BJ (cell line): ENCODE data around the gene DISP3. TPM values are rescaled to one million over a fixed set of nuclear protein-coding genes. Genes with fewer than 3 reads are reported as not detected.
A peak's percentile ranks its signal among the peaks of the same experiment; 100 is the strongest.

Source experiments
- CTCF ChIA-PET: fragments of 350-600 bp; formaldehyde crosslinking; extraction: SDS; loops from one replicate; lab custom pipeline; 2021; ENCODE audit warnings: antibody characterized with exemption, inconsistent platforms; lab: Yijun Ruan, JAX
- POLR2A ChIA-PET: fragments of 300-600 bp; sonication (Branson Sonifier 250); formaldehyde crosslinking; extraction: SDS; loops from one replicate; lab custom pipeline; 2021; ENCODE audit warnings: antibody characterized with exemption; lab: Charles Lee
- DNase-seq: peaks from one replicate; pipeline ENCODE4 v3.0.0-alpha.2; 2011; ENCODE audit warnings: low read depth
- H3K27me3 ChIP-seq: 2 replicates; pipeline ENCODE4 v1.6.0; 2011; ENCODE audit warnings: low read length; ENCODE audit not compliant: control insufficient read depth, insufficient read depth
- H3K36me3 ChIP-seq: 2 replicates; pipeline ENCODE4 v1.5.1; 2011; ENCODE audit warnings: low read length; ENCODE audit not compliant: control insufficient read depth, insufficient read depth
- H3K4me3 ChIP-seq: 2 replicates; pipeline ENCODE4 v1.5.1; 2011; ENCODE audit warnings: low read depth, mild to moderate bottlenecking, control low read depth, low read length
- polyA plus RNA-seq: library from polyadenylated mRNA; depleted of rRNA; stranded (reverse); fragments of >200 nt; gene quantifications from 2 replicates; pipeline ENCODE4 v1.2.3, GENCODE V29; 2011
- TF ChIP-seq, protein P1 (sequence below): IDR thresholded peaks from 2 replicates; pipeline ENCODE4 v1.5.1; 2011; ENCODE audit warnings: low read depth, mild to moderate bottlenecking, control low read depth, inconsistent platforms, low read length, moderate library complexity; ENCODE audit not compliant: insufficient read depth

DISP3 gene
- polyA plus RNA-seq, 1 experiment, result 0.02 TPM

DNA sequence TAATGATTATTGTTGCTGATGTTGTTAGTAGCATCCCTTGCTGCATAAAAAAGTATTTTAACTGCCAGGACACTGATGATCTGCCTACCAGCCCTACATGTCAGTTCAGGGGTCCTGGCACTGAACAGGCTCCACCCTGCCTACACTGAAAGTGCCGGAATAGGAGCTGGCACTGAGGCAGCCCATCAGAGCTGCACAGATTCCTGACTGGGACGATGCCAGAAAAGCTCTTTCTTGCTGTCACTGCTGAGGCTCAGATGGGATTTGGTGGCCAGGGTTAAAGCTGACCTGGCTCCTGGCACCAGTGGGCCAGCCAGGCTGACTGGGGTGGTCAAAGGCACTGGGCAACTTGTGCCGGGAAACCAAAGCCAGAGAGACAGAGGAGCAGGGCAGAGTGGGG is 6.2 kb upstream of the DISP3 start:
- H3K36me3 ChIP-seq, result no peaks in the 10 kb centered on the region
- no peaks in the 10 kb centered on the region for H3K27me3 ChIP-seq
- ChIA-PET CTCF (no interaction called here), POLR2A (no interaction called here)
- DNase-seq, result no peak
- TF ChIP-seq, protein P1, sequence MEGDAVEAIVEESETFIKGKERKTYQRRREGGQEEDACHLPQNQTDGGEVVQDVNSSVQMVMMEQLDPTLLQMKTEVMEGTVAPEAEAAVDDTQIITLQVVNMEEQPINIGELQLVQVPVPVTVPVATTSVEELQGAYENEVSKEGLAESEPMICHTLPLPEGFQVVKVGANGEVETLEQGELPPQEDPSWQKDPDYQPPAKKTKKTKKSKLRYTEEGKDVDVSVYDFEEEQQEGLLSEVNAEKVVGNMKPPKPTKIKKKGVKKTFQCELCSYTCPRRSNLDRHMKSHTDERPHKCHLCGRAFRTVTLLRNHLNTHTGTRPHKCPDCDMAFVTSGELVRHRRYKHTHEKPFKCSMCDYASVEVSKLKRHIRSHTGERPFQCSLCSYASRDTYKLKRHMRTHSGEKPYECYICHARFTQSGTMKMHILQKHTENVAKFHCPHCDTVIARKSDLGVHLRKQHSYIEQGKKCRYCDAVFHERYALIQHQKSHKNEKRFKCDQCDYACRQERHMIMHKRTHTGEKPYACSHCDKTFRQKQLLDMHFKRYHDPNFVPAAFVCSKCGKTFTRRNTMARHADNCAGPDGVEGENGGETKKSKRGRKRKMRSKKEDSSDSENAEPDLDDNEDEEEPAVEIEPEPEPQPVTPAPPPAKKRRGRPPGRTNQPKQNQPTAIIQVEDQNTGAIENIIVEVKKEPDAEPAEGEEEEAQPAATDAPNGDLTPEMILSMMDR, result no peak
- H3K4me3 ChIP-seq, result no peak overlapping the region

DNA sequence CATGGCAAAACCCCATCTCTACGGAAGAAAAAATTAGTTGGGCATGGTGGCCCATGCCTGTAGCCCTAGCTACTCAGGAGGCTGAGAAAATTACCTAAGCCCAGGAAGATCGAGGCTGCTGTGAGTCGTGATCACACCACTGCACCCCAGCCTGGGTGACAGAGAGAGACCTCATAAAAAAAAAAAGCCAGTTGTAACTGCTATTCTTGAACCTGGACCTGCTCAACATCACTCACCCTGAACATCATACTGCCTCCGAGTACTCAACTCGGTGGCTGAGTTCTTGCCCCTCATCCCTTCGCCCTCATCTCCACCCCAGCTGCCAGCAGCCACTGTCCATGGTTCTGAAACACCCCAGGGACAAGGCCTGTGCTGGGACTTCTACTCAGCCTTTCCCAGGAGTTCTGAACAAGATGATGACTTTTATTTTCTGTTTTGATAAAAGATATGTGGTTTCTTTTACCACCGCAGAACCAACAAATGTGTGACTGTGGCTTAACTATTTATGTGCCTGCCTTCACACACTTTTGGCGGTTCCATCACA is 5.4 kb upstream of the DISP3 start:
- ChIA-PET POLR2A (no interaction called here), CTCF (interaction anchor here (0.6 kb wide), 1 partner anchor 46 kb away, joined by 3 read pairs; no protein-coding TSS in a partner anchor)
- TF ChIP-seq, protein P1, result no peak
- Histone ChIP-seq H3K27me3 (peaks cover 2% of the 10 kb centered on the region; the same call in 1 of the 2 replicates), H3K4me3 (no peak overlapping the region), H3K36me3 (no peaks in the 10 kb centered on the region)
- DNase-seq, result no peak

DNA sequence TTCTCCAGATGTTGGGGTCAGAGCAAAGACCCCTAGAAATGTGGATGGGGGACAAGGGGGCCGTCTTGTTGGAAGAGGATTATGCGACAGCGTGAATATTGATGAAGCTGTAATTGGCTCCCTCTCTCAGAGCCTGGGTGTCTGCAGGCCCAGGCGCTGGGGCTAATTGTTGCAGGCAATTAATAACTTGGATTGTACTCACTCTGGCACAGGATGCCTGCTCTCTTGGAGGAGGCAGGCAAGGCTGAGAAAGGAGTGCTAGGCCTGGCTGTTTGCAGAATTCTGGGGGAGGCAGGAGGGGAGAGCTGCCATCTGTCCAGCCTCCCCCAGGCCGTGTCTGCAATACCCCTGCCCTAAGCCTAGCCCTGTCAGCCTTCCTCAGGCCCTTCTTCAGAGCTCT is 4.1 kb upstream of the DISP3 start:
- ChIA-PET CTCF (no interaction called here), POLR2A (no interaction called here)
- Histone ChIP-seq H3K27me3 (peaks cover 4% of the 10 kb centered on the region), H3K4me3 (no peak overlapping the region), H3K36me3 (no peaks in the 10 kb centered on the region)
- TF ChIP-seq, protein P1, result no peak
- DNase-seq, result no peak

DNA sequence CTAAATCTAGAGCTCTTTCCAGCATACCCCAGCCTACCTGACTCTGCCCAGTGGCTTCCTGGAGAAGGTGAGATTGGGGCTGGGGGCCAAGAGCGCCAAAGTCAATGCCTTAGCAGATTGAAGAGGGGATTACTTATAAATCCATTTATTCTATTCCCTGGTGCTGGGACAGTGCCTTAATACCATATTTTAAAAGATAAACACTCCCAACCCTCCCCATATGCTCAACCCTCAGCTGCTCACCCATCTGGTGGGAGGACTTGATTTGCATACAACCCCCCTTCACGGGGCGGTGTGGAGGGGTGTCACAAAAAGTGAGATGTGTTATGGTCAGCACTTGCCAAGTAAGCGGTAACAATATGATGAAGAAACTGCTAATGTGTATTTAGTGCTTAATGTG is 3.2 kb upstream of the DISP3 start:
- Histone ChIP-seq H3K4me3 (no peak overlapping the region), H3K36me3 (no peaks in the 10 kb centered on the region), H3K27me3 (peaks cover 7% of the 10 kb centered on the region)
- TF ChIP-seq, protein P1, result no peak
- POLR2A ChIA-PET, result no interaction called here
- DNase-seq, result no peak
- CTCF ChIA-PET, result no interaction called here

DNA sequence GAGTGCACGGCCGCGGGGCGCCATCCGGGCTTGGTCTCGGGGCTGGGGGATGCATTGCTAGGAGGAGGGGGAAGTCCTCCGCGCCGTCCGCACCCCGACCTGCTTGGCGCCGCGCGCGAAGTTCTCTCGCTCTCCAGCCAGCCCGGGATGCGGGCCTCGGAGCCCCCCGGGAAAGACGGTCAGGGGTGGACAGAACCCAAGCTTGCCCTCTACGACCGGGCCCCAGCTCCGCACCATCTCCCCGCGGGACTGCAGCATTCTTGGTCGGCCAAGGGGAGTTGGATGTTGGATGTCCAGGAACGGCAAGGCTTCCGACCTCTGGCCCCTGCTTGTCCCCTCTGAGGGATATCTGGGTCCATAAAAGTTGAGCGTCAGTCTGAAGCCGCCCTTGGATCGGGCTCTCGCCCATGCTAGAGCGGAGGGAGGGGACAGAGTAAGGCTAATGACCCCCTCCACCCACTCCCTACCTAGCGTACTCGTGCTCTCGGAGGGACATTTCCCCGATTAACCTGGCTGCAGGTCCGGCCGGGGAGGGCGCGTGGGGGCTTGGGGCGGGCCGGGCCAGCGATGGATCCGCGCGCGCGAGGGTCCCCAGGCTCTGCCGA is 522 bp downstream of the DISP3 start:
- TF ChIP-seq, protein P1, result no peak

More for the DNA sequence above, 522 bp downstream of the DISP3 start:
- DNase-seq, result no peak
- Histone ChIP-seq H3K27me3 (peaks cover 9% of the 10 kb centered on the region), H3K36me3 (no peaks in the 10 kb centered on the region), H3K4me3 (peak overlapping the region; percentile 40)
- ChIA-PET CTCF (interaction anchor here (1.1 kb wide), 1 partner anchor 11 kb away, joined by 3 read pairs; no protein-coding TSS in a partner anchor), POLR2A (no interaction called here)
